ENCODE results near the gene KIF21B.

DNA sequence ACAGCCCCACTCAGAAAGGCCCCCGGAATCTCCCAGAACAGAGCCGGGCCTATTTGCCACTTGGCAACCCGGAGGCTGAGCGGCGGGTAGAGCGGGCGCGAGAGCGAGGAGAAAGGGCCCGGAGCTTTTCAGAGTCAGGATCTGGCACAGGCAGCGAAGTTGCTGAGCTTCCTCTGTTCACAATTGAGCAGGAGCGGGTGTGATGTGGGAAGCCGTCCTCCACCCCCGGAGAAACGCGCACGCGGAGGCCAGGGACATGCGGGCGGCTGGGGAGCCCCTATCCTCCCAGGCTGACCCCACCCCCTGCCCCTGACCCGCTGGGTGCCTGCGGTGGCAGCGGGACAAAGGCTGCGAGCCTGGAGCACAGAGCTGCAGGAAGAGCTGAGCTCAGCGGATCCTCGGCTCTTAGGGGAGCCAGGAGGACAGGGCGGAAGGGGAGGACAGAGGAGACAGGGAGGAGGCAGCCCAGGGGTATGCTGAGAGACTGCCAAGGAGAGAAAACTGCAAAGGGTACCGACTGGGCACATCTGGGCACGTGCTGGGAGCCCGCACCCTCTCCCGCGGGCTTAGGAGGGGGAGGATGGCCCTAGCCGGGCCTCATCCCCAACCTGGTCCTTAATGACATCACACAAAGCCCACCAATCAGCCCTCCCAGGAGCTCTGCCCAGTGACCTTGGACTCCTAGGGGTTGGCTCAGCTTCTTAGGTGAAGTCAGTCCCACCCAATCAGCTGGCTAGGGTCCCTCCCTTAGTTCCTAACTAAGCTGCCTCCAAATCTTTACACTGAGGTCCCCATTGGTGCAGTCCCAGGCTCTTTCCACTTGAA, 9.3 kb downstream of the KIF21B start:
- TF ChIP-seq EZH2phosphoT487 (IDR thresholded peaks at IDR 0.05; ENCODE audit: borderline replicate concordance) = no peak
- TF ChIP-seq, protein P1, sequence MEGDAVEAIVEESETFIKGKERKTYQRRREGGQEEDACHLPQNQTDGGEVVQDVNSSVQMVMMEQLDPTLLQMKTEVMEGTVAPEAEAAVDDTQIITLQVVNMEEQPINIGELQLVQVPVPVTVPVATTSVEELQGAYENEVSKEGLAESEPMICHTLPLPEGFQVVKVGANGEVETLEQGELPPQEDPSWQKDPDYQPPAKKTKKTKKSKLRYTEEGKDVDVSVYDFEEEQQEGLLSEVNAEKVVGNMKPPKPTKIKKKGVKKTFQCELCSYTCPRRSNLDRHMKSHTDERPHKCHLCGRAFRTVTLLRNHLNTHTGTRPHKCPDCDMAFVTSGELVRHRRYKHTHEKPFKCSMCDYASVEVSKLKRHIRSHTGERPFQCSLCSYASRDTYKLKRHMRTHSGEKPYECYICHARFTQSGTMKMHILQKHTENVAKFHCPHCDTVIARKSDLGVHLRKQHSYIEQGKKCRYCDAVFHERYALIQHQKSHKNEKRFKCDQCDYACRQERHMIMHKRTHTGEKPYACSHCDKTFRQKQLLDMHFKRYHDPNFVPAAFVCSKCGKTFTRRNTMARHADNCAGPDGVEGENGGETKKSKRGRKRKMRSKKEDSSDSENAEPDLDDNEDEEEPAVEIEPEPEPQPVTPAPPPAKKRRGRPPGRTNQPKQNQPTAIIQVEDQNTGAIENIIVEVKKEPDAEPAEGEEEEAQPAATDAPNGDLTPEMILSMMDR (conservative IDR thresholded peaks at IDR 0.05; ENCODE audit: low read length) = no peak
